HG02642 (cell line): ENCODE results near the gene STAU1.
"Not testable (repeated sequence)": the region's sequence is repeated elsewhere in the genome, so short reads cannot be mapped to it uniquely, and the experiment has no call there.

Experiments used
- ATAC-seq: cut with Tn5 transposase; IDR thresholded peaks from one replicate; pipeline ENCODE4 v1.9.1; 2021; ENCODE audit warnings: mild to moderate bottlenecking; ENCODE audit not compliant: unreplicated experiment, poor library complexity

Gene STAU1

DNA sequence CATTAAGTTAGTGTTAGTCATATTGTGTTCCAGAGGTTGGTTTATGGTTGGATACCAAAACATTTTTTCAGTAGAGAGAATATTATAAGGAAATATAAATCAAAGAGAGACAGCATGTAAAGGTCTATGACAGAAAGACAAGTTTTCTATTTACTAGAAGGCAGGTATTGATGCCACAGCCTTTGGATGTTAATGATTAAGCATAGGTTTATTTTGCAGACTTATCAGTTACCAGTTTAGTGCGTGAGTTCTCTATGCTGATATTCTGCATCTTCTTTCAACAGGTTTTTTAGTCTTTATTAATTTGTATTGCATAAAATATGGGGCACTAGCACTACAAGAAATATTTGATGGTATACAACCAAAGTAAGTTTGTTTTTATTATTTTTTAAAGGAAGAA lies 96.4 kb downstream of the STAU1 start:
- ATAC-seq: no peak

DNA sequence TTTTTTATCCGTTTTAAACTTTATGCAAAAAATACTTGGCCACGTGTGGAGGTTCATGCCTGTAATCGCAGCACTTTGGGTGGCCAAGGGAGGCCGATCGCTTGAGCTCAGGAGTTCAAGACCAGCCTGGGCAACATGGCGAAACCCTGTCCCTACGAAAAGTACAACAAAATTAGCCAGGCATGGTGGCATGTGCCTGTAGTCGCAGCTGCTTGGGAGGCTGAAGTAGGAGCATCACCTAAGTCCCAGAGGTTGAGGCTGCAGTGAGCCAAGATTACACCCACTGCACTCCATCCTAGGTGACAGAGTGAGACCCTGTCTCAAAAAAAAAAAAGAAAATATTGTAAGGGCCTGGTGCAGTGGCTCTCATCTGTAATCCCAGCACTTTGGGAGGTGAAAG lies 97.0 kb downstream of the STAU1 start:
- ATAC-seq: no peak

DNA sequence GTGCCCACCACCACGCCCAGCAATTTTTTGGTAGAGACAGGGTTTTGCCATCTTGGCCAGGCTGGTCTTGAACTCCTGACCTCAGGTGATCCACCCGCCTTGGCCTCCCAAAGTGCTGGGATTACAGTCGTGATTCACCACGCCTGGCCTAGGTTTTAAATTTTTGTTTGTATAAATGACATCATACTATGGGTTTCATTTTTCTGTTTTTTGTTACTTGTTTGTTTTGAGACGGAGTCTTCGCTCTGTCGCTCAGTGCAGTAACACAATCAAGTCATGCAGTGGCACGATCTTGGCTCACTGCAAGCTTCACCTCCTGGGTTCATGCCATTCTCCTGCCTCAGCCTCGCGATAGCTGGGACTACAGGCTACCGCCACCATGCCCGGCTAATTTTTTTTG lies 105.8 kb downstream of the STAU1 start:
- ATAC-seq: not testable (repeated sequence)

DNA sequence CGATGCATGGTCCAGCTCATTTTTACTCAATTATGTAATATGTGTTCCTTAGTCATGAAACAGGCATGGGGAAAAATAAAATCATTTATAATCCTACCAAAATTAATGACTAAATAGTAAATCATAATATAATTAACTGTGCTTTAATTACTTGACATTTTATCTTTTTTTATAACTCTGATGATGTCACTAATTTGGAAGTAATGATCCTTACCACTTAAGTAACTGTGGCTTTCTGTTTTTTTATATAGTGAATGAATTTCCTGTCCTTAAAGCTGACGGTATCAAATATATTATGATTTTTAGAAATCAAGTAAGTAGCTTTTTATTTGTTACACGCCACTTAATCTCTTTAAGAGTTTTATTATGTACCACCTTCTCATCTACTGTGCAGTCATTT lies 109.8 kb downstream of the STAU1 start:
- ATAC-seq: no peak

DNA sequence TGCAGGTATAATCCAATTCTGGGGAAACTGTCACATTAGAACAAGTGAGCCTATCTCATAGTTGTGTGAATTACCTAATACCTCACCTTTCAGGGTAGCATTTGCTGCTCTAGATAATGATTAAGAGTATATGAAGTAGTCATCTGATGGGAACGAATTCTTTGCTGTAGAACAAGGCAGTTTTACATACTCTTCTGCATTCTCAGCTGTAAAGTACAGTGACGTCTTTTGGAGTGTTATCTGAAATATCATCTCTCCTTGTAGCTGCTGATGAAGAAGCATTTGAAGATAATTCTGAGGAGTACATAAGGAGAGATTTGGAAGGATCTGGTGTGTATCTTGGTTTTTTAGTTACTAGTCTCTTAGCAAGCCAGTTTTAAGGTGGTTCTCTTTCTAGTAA lies 113.6 kb downstream of the STAU1 start:
- no peak for ATAC-seq
